Activated B cell treated with CpG ODN at 0.5 μM for 24 hours (primary cell): ENCODE data around the gene PMFBP1. TPM values are rescaled to one million over a fixed set of nuclear protein-coding genes. Genes with fewer than 3 reads are reported as not detected.
"Not testable (repeated sequence)": the region's sequence is repeated elsewhere in the genome, so short reads cannot be mapped to it uniquely, and the experiment has no call there.

Source experiments
- ATAC-seq: fragments of 200-7000 bp; cut with Tn5 transposase; one replicate; pipeline ENCODE4 v1.10.0; 2021; ENCODE audit warnings: low read depth, mild to moderate bottlenecking, moderate library complexity
- CTCF ChIA-PET: fragments of 350-600 bp; sonication (Branson Sonifier 250); formaldehyde crosslinking; loops from one replicate; lab custom pipeline; 2021; ENCODE audit warnings: antibody characterized with exemption; lab: Charles Lee
- POLR2A ChIA-PET: fragments of 350-600 bp; sonication (Branson Sonifier 250); formaldehyde crosslinking; loops from one replicate; lab custom pipeline; 2021; ENCODE audit warnings: antibody characterized with exemption; lab: Charles Lee
- DNase-seq: peaks from one replicate; pipeline ENCODE4 v3.0.0; 2022
- H3K27ac Mint-ChIP-seq: one replicate; pipeline ENCODE4 v1.8.0; 2020; ENCODE audit warnings: mixed read lengths
- H3K27me3 Mint-ChIP-seq: one replicate; pipeline ENCODE4 v1.8.0; 2021; ENCODE audit warnings: mixed read lengths
- H3K36me3 Mint-ChIP-seq: one replicate; pipeline ENCODE4 v1.8.0; 2021; ENCODE audit warnings: low read depth, mixed read lengths
- H3K4me1 Mint-ChIP-seq: one replicate; pipeline ENCODE4 v1.8.0; 2021; ENCODE audit warnings: mixed read lengths
- H3K4me3 Mint-ChIP-seq: one replicate; pipeline ENCODE4 v1.8.0; 2020; ENCODE audit warnings: mild to moderate bottlenecking, mixed read lengths
- H3K9me3 Mint-ChIP-seq: one replicate; pipeline ENCODE4 v1.8.0; 2020; ENCODE audit warnings: mixed read lengths
- CTCF ChIP-seq: fragments of 200-600 bp; IDR thresholded peaks from one replicate; pipeline ENCODE4 v1.8.0; 2022; ENCODE audit warnings: antibody characterized with exemption, mild to moderate bottlenecking
- intact Hi-C: fragments of 100-400 bp; cut with micrococcal nuclease; formaldehyde crosslinking; loops from one replicate; pipeline ENCODE4 v1.15.1; 2024
- total RNA-seq: library from RNA; stranded (reverse); gene quantifications from 2 replicates; pipeline ENCODE4 v1.2.3, GENCODE V29; 2022

The PMFBP1 gene
- total RNA-seq, 1 donor from 2014 or later = 5.7 TPM

GRCh38 chr16:72085002-72085401, 87.0 kb downstream of the PMFBP1 start:
- ATAC-seq = no peak
- ChIA-PET CTCF (no interaction called here), POLR2A (no interaction called here)
- Mint-ChIP-seq H3K4me1 (no peaks in the 10 kb centered on the region), H3K9me3 (peaks cover 9% of the 10 kb centered on the region), H3K36me3 (peaks cover 50% of the 10 kb centered on the region), H3K4me3 (no peak overlapping the region), H3K27ac (no peak overlapping the region), H3K27me3 (no peaks in the 10 kb centered on the region)
- no peak for TF ChIP-seq CTCF
- intact Hi-C loops = no loop called here
- DNase-seq = no peak

GRCh38 chr16:72084445-72084844, 87.5 kb downstream of the PMFBP1 start:
- ChIA-PET POLR2A (no interaction called here), CTCF (no interaction called here)
- no peak for TF ChIP-seq CTCF
- Mint-ChIP-seq H3K9me3 (peaks cover 9% of the 10 kb centered on the region), H3K27ac (no peak overlapping the region), H3K4me1 (no peaks in the 10 kb centered on the region), H3K27me3 (no peaks in the 10 kb centered on the region), H3K4me3 (no peak overlapping the region), H3K36me3 (peaks cover 44% of the 10 kb centered on the region)
- intact Hi-C loops = no loop called here
- DNase-seq (no peak), ATAC-seq (no peak)

GRCh38 chr16:72083778-72084404, 88.1 kb downstream of the PMFBP1 start:
- Mint-ChIP-seq H3K4me3 (no peak overlapping the region), H3K9me3 (peaks cover 9% of the 10 kb centered on the region)
- POLR2A ChIA-PET = no interaction called here

GRCh38 chr16:72076991-72077706, 94.8 kb downstream of the PMFBP1 start:
- H3K36me3 Mint-ChIP-seq, H3K4me3 Mint-ChIP-seq, intact Hi-C loops, DNase-seq, ATAC-seq, POLR2A ChIA-PET, H3K27ac Mint-ChIP-seq, CTCF ChIA-PET, H3K9me3 Mint-ChIP-seq, H3K4me1 Mint-ChIP-seq, H3K27me3 Mint-ChIP-seq: not testable (repeated sequence)

More at GRCh38 chr16:72083778-72084404, 88.1 kb downstream of the PMFBP1 start:
- CTCF ChIA-PET = no interaction called here
- Mint-ChIP-seq H3K4me1 (no peaks in the 10 kb centered on the region), H3K36me3 (peaks cover 39% of the 10 kb centered on the region), H3K27ac (no peak overlapping the region), H3K27me3 (no peaks in the 10 kb centered on the region)
- TF ChIP-seq CTCF = no peak
- intact Hi-C loops = no loop called here
- ATAC-seq (no peak), DNase-seq (no peak)

- H3K4me1 Mint-ChIP-seq, H3K27me3 Mint-ChIP-seq, DNase-seq, H3K9me3 Mint-ChIP-seq, ATAC-seq, intact Hi-C loops, CTCF ChIA-PET, H3K4me3 Mint-ChIP-seq, H3K36me3 Mint-ChIP-seq, POLR2A ChIA-PET, H3K27ac Mint-ChIP-seq: not testable (repeated sequence)
Observed at GRCh38 chr16:72075067-72075466, 96.9 kb downstream of the PMFBP1 start.

- CTCF ChIA-PET = no interaction called here
- H3K4me1 Mint-ChIP-seq = no peaks in the 10 kb centered on the region
- no peak overlapping the region for H3K4me3 Mint-ChIP-seq
- intact Hi-C loops = no loop called here
- POLR2A ChIA-PET = no interaction called here
- peaks cover 3% of the 10 kb centered on the region for H3K36me3 Mint-ChIP-seq
- ATAC-seq (no peak), DNase-seq (no peak)
- no peaks in the 10 kb centered on the region for H3K9me3 Mint-ChIP-seq
- H3K27me3 Mint-ChIP-seq = no peaks in the 10 kb centered on the region
- no peak overlapping the region for H3K27ac Mint-ChIP-seq
- no peak for TF ChIP-seq CTCF
Observed at GRCh38 chr16:72073560-72074230, 98.3 kb downstream of the PMFBP1 start.
